ENCODE results near the gene UBTF.

Gene UBTF

GRCh38 chr17:44233582-44233981, 14.1 kb upstream of the UBTF start:
- TF ChIP-seq ZNF565 (CRISPR knock-in tag; conservative IDR thresholded peaks at IDR 0.05; ENCODE audit: low read depth), result no peak
- TF ChIP-seq CSDC2 (CRISPR knock-in tag; IDR thresholded peaks at IDR 0.05), result no peak
- TF ChIP-seq TCF4 (CRISPR knock-in tag; IDR thresholded peaks at IDR 0.05; ENCODE audit: borderline replicate concordance), result no peak
- no peak for TF ChIP-seq ESRRG (CRISPR knock-in tag; IDR thresholded peaks at IDR 0.05)
- TF ChIP-seq ZNF8 (CRISPR knock-in tag; IDR thresholded peaks at IDR 0.05), result no peak
- TF ChIP-seq PATZ1 (CRISPR knock-in tag; IDR thresholded peaks at IDR 0.05; ENCODE audit: borderline replicate concordance), result no peak
- no peak for ATAC-seq

DNA sequence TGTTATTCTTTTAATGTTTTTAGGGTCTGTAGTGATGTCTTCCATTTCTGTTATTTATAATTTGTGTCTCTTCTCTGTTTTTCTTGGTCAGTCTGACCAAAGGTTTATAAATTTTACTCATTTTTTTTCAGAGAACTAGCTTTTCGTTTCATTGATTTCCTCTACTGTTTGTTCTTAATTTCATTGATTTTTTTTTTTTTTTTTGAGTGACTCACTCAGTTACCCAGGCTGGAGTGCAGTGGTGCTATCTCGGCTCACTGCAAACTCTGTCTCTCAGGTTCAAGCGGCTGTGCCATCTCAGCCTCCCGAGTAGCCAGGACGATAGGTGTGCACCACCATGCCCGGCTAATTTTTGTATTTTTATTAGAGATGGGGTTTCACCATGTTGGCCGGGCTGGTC, 12.6 kb upstream of the UBTF start:
- no peak for ATAC-seq
- no peak for TF ChIP-seq PPARA (CRISPR knock-in tag; IDR thresholded peaks at IDR 0.05; ENCODE audit: borderline replicate concordance)
- no peak for TF ChIP-seq SNAI2 (CRISPR knock-in tag; IDR thresholded peaks at IDR 0.05)
- TF ChIP-seq PATZ1 (CRISPR knock-in tag; IDR thresholded peaks at IDR 0.05; ENCODE audit: borderline replicate concordance), result no peak
- no peak for TF ChIP-seq TOX (CRISPR knock-in tag; IDR thresholded peaks at IDR 0.05; ENCODE audit: borderline replicate concordance)
- no peak for TF ChIP-seq CSDC2 (CRISPR knock-in tag; IDR thresholded peaks at IDR 0.05)
- TF ChIP-seq, protein P1, sequence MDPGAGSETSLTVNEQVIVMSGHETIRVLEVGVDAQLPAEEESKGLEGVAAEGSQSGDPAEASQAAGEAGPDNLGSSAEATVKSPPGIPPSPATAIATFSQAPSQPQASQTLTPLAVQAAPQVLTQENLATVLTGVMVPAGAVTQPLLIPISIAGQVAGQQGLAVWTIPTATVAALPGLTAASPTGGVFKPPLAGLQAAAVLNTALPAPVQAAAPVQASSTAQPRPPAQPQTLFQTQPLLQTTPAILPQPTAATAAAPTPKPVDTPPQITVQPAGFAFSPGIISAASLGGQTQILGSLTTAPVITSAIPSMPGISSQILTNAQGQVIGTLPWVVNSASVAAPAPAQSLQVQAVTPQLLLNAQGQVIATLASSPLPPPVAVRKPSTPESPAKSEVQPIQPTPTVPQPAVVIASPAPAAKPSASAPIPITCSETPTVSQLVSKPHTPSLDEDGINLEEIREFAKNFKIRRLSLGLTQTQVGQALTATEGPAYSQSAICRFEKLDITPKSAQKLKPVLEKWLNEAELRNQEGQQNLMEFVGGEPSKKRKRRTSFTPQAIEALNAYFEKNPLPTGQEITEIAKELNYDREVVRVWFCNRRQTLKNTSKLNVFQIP (CRISPR knock-in tag; IDR thresholded peaks at IDR 0.05; ENCODE audit: borderline replicate concordance, low read depth), result no peak
- no peak for TF ChIP-seq ZC3H10 (CRISPR knock-in tag; IDR thresholded peaks at IDR 0.05)
- TF ChIP-seq ZFP3 (CRISPR knock-in tag; IDR thresholded peaks at IDR 0.05), result no peak
- TF ChIP-seq BACH2 (CRISPR knock-in tag; IDR thresholded peaks at IDR 0.05; ENCODE audit: borderline replicate concordance), result no peak
- TF ChIP-seq ARNTL (CRISPR knock-in tag; IDR thresholded peaks at IDR 0.05; ENCODE audit: borderline replicate concordance, low read depth), result no peak
- no peak for TF ChIP-seq ZNF70 (CRISPR knock-in tag; IDR thresholded peaks at IDR 0.05)
- TF ChIP-seq, protein P2, sequence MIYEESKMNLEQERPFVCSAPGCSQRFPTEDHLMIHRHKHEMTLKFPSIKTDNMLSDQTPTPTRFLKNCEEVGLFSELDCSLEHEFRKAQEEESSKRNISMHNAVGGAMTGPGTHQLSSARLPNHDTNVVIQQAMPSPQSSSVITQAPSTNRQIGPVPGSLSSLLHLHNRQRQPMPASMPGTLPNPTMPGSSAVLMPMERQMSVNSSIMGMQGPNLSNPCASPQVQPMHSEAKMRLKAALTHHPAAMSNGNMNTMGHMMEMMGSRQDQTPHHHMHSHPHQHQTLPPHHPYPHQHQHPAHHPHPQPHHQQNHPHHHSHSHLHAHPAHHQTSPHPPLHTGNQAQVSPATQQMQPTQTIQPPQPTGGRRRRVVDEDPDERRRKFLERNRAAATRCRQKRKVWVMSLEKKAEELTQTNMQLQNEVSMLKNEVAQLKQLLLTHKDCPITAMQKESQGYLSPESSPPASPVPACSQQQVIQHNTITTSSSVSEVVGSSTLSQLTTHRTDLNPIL (CRISPR knock-in tag; IDR thresholded peaks at IDR 0.05; ENCODE audit: low read depth), result no peak
- no peak for TF ChIP-seq ISL1 (CRISPR knock-in tag; IDR thresholded peaks at IDR 0.05)
- TF ChIP-seq ZFP30 (CRISPR knock-in tag; IDR thresholded peaks at IDR 0.05), result no peak

DNA sequence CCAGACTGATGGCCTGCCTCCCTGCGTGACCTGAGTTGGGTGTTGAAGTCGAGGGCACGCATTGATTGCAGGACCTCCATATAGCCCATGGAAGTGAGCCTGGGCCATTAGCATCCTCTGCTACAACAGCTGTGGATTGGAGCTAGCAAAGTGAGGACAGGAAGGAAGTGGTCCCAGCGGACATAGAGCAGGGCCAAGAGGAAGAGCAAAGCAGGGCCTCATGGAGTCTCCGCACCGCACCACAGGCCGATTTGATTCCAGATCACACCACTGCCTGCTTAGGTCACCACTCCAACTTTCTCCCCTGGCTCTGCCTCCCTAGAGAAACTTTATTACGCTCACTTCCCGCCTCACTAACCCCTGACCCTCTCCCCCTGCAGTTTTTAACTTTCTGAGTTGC, 10.7 kb upstream of the UBTF start:
- no peak for TF ChIP-seq RARB (CRISPR knock-in tag; IDR thresholded peaks at IDR 0.05)
- TF ChIP-seq ARNTL (CRISPR knock-in tag; IDR thresholded peaks at IDR 0.05; ENCODE audit: borderline replicate concordance, low read depth), result no peak
- no peak for TF ChIP-seq ESRRG (CRISPR knock-in tag; IDR thresholded peaks at IDR 0.05)
- no peak for TF ChIP-seq TCF4 (CRISPR knock-in tag; IDR thresholded peaks at IDR 0.05; ENCODE audit: borderline replicate concordance)
- TF ChIP-seq TOX (CRISPR knock-in tag; IDR thresholded peaks at IDR 0.05; ENCODE audit: borderline replicate concordance), result no peak
- no peak for TF ChIP-seq TSHZ2 (CRISPR knock-in tag; IDR thresholded peaks at IDR 0.05)
- no peak for TF ChIP-seq PATZ1 (CRISPR knock-in tag; IDR thresholded peaks at IDR 0.05; ENCODE audit: borderline replicate concordance)
- TF ChIP-seq OSR1 (CRISPR knock-in tag; IDR thresholded peaks at IDR 0.05), result no peak
- TF ChIP-seq ZFP30 (CRISPR knock-in tag; IDR thresholded peaks at IDR 0.05), result no peak
- TF ChIP-seq CSRNP3 (CRISPR knock-in tag; IDR thresholded peaks at IDR 0.05), result no peak
- TF ChIP-seq, protein P1 (CRISPR knock-in tag; IDR thresholded peaks at IDR 0.05; ENCODE audit: borderline replicate concordance, low read depth), result no peak
- no peak for ATAC-seq

Measured in SK-N-SH treated with all-trans-retinoic acid at 6 μM for 48 hours (cell line).